Fibroblast of upper back skin (primary cell): ENCODE results near the gene PES1.
A peak's percentile ranks its signal among the peaks of the same experiment; 100 is the strongest.
"Not testable (repeated sequence)": the region's sequence is repeated elsewhere in the genome, so short reads cannot be mapped to it uniquely, and the experiment has no call there.

Source experiments
- DNase-seq: peaks from one replicate; pipeline ENCODE4 v3.0.0-alpha.2; 2013

PES1 gene

DNA sequence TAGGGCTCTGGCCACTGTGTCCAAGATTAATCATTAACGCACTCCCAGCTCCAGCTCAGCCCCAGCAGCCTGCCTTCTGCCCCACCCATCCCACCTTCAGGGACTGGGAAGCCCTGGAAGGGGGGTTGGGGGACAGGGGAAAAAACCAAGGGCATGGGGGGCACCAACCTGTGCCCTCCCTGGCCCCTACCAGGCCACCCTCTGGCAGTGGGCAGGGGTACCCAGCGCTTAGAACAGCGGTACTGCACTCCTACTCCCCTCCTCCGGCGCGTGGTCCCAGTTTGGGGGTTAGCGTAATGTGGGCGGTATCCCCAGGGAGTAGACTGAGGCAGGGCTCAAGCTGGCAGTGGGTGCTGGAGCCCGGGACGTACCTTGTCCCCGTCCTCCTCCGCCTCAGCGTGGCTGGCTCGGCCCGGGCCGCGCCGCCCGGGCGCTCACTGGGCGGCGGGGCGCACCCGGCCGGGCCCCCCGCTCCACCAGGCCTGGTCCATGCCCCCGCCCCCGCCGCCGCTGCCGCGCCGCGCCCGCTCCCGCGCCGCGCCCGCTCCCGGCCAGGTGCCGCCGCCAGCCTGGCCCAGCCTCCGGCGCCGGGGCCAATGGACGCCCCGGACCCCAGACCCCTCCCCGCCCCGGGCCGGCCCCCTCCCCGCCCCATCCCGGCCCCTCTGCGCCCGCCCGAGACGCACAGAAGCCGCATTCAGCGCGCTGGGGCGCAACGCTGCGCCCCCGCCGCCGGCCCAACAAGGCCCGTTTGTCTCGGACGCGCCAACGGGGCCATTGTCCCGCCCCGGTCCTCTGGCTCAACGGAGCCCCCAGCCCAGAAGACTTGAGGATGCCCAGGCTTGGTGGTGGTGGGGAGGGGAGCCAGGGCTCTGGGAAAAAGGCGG, 17.4 kb downstream of the PES1 start, which contains the start of gene GAL3ST1:
GAL3ST1 (minus strand) TSS at position 571 of the 887 bp plus-strand sequence. CDS start 17,273 bp downstream, outside the sequence.
- no peak for DNase-seq

DNA sequence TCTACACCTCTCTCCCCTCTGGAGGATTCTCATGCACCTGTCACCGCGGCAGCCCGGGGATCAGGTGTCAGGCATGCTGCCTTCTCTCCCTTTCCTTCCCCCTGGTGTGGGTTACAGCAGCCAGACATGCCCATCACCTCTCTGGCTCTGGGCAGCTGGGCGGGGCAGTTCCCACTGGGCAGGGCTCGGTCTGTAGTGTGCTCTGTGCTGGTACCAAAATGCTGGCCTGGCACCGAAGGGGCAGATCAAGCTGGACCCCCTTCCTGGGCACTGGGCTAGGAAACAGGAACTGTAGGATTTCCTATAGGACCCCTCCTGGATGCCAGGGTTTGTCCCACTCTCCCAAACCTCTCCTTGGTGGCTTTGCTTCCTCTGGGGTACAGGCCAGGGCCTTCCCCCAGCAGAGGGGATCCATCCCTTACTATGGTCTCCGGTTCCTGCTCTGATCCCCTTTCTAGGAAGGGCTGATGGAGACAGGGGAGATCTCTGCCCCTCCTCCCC, 18.1 kb downstream of the PES1 start:
- no peak for DNase-seq

DNA sequence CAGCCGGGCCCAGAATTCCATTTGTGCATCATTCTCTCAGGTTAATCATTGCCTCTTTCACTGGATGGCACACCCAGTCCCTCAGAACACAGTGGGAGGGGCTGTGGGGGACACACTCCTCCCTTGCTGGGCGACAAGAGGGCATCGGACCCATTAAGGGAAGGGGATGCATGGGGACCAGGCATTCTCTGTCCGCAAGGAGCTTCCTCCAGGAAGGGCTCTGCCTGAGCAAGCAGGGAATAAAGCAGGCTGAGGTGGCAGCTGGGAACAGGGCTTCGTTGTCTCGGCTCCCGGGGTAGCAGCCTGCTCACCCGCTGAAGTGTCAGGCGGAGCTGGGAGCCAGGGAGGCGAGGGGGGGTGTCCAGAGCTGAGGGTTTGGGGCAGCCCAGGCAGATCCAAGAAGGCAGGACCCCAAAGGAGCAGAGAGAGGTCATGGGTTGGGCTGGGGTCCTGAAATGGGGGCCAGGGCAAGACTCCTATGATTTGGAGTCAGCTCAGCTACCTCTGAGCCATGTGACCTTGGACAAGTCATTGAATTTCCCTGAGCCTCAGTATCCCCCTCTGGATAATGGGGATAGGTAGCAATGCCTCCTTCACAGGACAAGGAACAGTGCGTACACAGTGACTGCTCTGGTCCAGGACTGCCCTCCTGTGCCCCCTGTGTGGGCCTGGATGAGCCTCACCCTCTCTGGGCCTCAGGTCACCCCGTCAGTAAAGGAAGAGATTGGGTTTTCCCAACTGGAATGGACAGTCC, 18.7 kb downstream of the PES1 start:
- DNase-seq = no peak

DNA sequence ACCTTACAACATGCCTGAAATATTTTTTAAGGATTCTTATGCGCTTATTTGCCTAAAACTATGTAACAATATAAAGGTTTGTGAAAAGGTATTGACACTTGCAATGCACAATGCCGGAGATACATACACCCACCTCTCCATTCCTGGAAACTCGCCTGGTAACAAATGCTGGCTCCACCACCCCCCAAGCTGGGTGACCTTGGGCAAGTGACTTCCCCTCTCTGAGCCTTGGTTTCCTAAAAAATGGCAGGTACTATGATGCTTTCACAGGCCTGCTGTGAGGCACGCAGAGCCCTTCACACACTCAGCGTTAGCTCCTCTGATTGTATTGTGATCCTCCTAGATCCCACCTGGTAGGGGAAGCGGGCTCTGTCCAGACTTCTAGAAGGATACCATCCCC, 19.5 kb downstream of the PES1 start:
- no peak for DNase-seq

DNA sequence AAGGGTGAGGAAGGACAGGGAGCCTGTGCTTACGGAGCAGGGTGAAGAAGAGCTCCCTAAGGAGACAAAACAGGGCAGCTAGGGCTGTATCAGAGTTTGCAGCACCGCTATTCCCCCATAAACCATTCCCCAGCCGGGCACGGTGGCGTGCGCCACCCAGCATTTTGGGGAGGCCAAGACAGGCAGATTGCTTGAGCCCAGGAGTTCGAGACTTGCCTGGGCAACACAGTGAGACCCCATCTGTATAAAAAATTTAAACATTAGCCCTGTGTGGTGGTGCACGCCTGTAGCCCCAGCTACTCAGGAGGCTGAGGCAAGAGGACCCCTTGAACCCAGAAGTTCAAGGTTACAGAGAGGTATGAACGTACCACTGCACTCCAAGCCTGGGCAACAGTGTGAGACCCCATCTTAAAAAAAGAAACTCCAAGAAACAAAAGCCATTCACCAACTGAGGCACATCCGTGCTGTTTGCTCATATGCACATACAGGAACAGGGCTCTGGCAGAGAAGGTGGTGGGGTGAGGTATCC, 22.0 kb downstream of the PES1 start:
- no peak for DNase-seq

DNA sequence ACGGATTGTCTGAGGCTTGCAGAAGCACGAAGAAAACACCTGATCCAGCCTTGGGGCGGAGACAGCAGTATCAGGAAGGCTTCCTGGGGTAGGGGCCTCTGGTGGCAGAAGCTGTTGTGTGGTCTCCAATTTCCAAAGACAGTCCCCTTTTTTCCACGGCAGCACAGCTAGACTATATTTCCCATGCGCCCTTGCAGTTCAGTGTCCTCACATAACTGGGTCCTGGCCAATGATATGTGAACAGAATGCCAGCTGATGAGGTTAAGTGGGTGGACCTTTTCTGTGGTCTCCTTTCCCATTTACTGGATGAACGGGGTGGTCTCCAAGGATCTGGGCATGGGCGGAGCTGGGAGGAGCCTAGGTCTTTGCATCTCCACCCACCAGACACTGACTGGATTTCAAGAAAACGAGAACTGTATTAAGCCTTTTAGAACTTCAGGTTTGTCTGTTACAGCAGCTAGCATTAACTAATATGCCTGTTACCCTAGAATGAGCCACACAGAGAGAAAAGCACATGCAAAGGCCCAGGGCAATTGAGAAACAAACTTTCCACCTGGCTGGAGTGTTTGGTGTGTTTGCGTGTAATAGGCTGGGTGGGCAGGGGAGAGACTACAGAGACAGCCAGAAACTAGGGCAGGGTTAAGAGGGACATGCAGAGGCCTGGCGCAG, 23.4 kb downstream of the PES1 start:
- DNase-seq = no peak

DNA sequence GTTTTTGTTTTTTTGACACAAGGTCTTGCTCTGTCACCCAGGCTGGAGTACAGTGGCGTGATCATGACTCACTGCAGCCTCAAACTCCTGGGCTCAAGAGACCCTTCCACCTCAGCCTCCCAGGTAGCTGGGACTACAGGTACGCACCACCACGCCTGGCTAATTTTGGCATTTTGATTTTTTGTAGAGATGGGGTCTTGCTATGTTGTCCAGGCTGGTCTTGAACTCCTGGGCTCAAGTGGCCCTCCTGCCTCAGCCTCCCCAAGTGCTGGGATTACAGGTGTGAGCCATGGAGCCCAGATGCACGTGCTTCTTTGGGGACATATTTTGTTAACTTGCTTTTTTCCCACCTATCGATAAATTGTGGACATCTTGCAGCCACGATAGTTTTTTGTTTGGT, 24.4 kb downstream of the PES1 start:
- DNase-seq = not testable (repeated sequence)

DNA sequence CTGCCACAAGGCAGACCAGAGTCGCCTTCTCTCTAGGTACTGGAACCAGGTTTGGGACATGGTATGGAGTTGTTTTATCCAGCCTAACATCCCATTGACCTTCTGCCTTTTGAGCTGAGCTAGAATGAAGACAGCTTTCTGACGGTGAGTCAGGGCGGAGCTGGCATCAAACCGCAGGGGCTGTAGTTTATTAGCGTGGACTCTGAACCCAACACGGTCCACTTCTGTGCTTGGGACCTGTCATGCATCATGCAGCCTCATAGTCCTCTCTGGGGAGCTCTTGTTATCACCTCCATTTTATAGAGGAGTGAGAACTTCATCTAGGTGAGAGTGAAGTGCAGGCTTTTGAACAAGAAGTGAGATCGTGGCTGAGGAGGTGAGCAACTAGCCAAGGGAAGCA, 25.6 kb downstream of the PES1 start:
- DNase-seq = no peak

DNA sequence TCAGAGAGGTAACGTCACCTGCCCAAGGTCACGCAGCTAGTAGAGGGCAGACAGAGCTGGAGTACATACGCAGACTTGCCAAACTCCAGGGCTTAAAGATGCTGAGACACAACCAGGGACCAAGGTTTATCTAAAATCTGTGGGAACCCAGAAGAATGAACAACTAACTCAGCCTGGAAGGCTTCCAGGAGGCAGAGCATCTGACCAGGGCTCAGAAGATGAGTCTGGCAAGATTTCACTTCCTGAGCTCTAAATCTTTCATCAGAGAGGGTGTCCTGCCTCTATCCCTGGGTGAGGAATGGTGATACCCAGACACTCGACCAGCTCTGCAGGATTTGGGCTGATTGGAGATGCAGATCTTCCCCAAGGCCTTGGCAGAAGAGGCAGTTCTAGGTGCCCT, 26.4 kb downstream of the PES1 start:
- DNase-seq = no peak

DNA sequence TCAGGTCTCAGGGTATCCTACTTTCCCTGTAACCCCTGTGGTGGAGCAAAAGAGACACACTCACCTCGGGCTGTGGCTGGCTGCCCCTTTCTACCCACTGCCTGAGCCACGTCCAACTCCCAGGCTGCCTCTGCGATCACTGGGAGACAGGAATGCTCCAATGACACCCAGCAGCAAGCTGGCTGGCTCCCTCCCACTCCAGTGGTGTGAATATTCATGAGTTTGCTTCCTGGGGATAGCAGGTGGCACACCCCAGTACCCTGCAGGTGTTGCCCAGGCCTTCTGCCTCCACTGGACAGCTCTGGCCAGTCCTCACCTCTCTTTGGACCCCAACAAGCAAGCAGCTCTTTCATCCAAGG, 27.0 kb downstream of the PES1 start:
- DNase-seq = no peak

DNA sequence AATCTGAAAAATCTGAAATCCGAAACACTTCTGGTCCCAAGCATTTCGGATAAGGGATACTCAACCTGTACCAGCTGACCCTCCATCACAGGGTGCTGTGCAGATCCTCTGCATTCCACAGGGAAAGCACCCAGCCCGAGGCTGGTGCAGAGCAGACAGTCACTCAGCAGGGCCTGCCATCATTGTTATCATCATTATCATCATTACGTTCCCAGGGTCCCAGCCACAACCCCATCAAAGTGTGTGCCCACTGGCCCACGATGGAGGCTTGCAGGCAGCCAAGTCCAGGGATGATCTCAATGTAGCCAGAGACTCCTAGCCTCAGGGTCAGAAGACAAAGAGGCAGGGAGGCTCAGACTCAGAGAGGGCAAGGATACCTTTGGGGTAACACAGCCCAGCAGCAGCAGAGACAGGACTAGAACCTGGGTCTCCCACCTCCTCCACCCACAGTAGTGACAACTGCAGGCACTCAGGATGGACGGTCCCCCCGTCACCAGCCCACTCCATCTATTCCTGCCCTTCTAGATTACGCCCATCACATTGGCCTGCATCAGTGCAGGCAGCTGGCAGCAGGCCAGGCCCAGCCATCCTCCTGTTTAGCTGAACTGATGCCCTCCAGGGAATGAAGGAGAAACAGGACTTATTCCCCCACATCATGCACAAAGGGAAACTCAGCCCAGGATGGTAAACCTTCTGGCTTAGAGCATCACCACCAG, 27.5 kb downstream of the PES1 start:
- no peak for DNase-seq

DNA sequence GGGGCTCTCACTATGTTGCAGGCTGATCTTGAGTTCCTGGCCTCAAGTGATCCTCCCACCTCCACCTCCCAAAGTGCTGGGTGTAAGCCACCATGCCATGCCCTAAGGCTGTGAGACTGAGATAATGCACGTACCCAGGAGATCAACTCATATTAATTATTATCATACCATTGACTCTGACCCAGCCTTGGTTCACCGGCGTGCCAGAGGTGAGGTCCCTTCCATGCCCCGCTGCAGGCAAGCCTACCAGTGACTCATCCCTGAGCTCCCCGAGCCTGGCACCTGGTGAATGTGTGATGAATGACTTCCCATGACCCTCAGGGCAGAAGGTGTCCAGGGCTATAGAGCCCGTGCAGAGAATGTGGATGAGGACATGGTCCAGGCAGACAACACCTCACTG, 29.3 kb downstream of the PES1 start:
- no peak for DNase-seq

DNA sequence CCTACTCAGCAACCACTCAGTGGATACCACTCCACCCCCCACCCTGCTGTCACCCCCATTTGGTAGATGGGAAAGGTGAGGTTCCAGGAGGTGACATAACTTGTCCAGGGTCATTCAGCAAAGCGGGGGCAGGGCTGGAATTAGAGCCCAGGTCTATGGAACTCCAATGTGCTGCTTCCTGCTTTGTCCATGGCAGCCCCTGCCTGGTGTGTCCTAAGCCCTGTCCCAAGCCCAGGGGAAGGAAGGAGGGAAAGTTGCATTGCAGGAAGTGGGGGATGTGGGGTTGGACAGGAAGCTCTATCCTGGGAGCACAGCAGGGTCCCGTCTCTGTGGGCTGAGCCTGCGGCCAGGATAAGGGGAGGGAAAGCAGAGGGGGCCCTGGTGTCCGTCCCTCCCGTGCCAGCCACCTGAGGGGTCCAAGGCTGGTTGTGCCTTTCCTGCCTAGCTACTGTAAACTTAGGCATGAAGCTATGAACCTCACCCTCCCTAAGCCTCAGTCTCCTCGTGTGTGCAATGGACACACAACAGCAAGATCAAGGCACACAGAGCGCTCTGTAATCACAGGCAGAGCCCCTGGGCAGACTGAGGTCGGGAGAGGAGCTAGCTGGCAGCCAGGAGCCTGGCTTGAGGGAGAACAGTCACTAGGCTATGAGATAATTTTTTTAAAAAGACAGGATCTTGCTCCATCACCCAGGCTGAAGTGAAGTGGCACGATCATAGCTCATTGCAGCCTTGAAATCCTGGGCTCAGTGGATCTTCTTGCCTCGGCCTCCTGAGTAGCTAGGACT, 30.1 kb downstream of the PES1 start:
- peak; percentile 6 for DNase-seq

DNA sequence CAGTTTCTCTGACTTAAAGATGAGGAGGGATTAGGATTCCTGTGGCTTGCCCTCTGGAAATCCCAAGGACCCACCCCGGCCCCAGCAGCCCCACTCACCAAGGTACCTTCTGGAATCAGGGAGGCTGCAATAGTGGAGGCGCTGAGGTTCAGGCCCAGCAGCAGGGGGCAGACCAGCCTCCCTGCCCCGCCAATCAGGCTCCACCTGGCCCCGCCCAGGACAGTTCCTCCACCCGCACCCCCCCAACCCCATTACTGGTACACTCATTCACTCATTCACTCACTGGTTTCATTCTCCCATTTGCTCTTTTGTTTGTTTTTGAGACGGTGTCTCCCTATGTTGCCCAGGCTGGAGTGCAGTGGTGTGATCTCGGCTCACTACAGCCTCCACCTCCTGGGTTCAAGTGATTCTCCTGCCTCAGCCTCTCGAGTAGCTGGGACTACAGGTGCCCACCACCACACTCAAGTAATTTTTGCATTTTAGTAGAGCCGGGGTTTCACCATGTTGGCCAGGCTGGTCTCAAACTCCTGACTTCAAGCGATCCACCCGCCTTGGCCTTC, 31.0 kb downstream of the PES1 start:
- DNase-seq = not testable (repeated sequence)

DNA sequence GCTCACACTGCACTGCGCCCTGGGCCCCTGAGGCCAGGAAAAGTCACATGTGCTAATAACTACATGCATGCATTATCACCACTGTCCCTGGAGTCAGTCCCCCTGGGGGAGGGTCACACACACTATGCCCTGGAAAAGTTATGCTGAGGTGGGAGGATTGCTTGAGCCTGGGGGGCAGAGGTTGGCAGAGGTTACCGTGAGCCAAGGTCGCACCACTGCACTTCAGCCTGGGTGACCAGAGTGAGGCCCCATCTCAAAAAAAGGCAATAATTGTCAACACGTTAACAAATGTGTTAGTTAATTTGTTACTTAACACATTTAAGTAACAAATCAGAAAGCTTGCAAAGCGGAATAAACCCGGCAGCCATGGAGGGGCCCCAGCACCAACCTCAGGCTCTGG, 31.8 kb downstream of the PES1 start:
- no peak for DNase-seq

DNA sequence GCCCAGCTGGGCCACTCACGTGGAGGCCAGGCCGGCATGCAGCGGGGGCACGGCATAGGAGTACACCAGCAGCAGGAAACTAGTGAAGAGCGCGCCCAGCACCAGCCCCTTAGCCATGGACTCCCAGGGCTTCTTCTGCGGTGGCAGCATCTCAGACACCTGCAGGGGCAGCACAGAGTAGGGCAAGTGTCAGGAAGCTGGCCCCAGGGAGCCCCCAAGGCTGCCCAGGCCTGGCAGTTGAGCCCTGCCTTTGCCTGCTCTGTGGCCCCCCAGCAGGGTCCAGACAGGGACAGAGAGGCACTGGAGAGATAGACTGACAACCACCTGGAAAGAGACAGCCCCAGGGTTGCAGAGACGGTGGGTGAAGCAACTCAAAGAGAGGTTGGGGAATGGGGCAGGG, 34.5 kb downstream of the PES1 start:
- no peak for DNase-seq

DNA sequence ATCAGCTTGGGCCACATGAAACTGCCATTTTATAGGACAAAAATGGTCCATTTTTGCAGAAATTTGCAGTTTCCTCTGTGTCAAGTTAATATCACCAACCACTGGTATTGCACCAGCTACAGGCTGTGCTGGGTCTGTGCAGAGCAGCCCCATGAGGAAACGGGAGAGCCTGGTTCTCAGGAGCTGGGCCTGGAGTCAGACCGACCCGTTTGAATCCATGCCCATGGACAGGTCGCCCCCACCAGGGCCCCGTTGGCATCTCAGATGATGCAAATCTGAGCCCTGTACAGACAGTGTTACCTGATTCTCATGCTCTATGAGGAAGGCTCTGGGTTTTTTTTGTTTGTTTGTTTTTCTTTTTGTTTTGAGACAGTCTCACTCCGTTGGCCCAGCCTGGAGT, 35.3 kb downstream of the PES1 start:
- DNase-seq = no peak

DNA sequence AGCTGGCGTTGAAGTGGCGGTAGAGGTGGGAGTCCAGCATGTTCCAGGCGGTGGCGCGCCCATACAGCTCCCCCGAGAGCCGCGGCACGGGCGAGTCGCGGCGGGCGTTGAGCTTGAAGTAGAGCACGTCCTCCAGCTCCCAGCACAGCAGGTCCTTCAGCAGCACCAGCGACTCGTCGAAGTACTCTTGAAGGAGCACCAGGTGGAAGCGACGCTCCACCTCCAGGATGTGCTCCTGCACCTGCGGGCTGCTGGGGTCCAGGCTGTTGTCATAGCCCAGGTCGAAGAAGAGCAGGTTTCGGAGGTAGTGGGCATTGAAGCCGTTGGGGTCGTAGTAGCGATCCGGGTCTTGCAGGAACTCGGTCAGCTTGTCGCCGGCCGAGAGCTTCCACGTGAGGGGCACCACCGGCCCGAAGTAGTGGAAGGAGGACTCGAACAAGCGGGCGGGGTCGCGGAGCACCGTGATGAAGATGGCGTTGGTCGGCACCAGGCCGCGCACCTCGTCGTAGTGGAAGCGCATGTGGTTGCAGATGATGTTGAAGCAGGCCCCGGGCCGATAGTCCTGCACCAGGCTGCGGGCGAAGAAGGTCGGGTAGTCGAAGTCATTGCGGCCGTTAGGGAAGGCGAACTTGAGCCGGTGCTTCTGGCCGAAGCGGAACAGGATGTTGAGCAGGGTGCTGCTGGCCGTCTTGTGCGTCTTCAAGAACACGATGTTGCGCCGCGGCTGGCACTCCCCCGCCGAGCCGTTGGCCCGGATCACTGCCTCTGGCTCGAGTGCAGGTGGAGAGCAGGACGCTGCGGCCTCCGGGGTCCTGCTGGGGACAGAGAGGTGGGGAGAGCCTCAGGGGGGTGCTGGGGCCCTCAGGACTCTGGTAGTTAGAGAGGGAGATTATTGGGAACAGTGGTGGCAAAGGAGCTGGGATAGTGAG, 36.2 kb downstream of the PES1 start:
- no peak for DNase-seq

DNA sequence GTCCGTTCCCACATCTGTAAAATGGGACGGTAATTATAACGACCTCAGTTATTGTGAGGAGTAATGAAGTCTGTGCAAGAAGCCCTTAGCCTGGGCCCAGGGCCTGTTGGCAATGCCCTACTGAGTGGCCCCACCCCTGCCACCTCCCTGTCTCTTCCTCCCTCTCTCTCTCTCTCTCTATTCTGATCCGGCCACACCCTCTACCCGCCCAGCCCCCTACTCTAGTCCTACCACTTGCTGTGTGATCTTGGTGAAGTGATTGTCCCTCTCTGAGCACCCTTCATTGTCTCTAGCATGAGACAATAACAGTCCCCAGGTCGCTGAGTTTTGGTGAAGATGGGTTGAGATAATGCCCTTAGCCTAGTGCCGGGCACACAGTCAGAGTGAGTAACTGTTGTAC, 37.7 kb downstream of the PES1 start:
- no peak for DNase-seq

DNA sequence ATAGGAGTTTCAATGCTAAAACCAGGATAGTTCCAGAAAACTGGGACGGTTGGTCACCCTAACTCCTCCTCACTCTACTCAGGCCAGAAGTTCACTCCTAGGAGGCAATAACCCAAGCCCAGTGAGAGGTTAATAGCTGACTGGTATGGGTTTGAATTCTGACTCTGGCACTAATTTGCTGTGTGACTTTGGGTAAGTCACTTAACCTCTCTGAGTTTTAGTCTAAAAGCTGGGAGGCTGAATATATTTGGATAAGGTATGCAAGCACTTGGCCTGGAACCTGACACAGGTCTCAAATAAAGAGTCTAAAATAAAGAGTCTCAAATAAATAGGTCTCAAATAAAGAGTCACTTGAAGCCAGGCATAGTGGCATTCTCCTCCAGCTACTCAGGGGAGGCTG, 39.0 kb downstream of the PES1 start:
- DNase-seq = no peak
